Gastrocnemius medialis (tissue), 4 donors: ENCODE results near the gene PLPP1. TPM values are rescaled to one million over a fixed set of nuclear protein-coding genes. Genes with fewer than 3 reads are reported as not detected.

Experiments used
- ATAC-seq, 2 donors: fragments of 150-250 bp; one replicate each; pipeline ENCODE4 v1.9.1; 2016
- DNase-seq, 2 donors: peaks; one replicate each; pipeline ENCODE4 v3.0.0-alpha.2; 2019
- H3K27ac ChIP-seq, 4 donors: fragments of 200-600 bp; sonication (generic); 1 replicate in 1 of 4; 2 replicates in 3 of 4; pipeline ENCODE4 v1.5.1; 2016 to 2018; ENCODE audit warnings: mild to moderate bottlenecking in 2 of 4, moderate library complexity in 1 of 4
- H3K27me3 ChIP-seq, 3 donors: fragments of 200-600 bp; sonication (generic) in 2 of 3; 1 replicate in 1 of 3; 2 replicates in 2 of 3; pipeline versions ENCODE4 v1.5.1 to v1.6.0; 2016 to 2019; ENCODE audit warnings: mild to moderate bottlenecking in 1 of 3, moderate library complexity in 1 of 3
- H3K36me3 ChIP-seq, 2 donors: fragments of 200-600 bp; sonication (generic) in 1 of 2; one replicate each; pipeline ENCODE4 v1.5.1; 2017 to 2018
- H3K4me1 ChIP-seq, 2 donors: fragments of 200-600 bp; sonication (generic) in 1 of 2; one replicate each; pipeline ENCODE4 v1.5.1; 2016 to 2017; ENCODE audit warnings: mild to moderate bottlenecking in 2 of 2
- H3K4me3 ChIP-seq, 4 donors: fragments of 200-600 bp; sonication (generic) in 3 of 4; 1 replicate in 1 of 4; 2 replicates in 3 of 4; pipeline ENCODE4 v1.5.1; 2016 to 2019; ENCODE audit warnings: mild to moderate bottlenecking in 2 of 4
- H3K9me3 ChIP-seq, 3 donors: fragments of 200-600 bp; sonication (generic) in 2 of 3; 1 replicate in 1 of 3; 2 replicates in 2 of 3; pipeline ENCODE4 v1.5.1; 2016 to 2019
- POLR2A ChIP-seq, 2 donors: fragments of 450-650 bp; IDR thresholded peaks; one replicate each; pipeline ENCODE4 v1.6.1; 2017; ENCODE audit warnings: antibody characterized with exemption in 2 of 2, mild to moderate bottlenecking in 2 of 2, moderate library complexity in 2 of 2
- in situ Hi-C, 4 donors: fragments of 200-750 bp; cut with MboI; loops; one replicate each; pipeline versions ENCODE4 v1.15.0 to v1.8.0; 2017; ENCODE audit warnings: low sequenced_read_pairs in 4 of 4
- intact Hi-C: fragments of 100-400 bp; cut with DNase I; formaldehyde crosslinking; loops from one replicate; pipeline ENCODE4 v1.15.1; 2023; ENCODE audit warnings: low total_unique reads
- total RNA-seq, 4 donors: library from RNA; depleted of rRNA; stranded (reverse); fragments of >200 nt; gene quantifications; one replicate each; pipeline versions ENCODE4 v1.1.0 to v1.2.3, GENCODE V29; 2016
- TF ChIP-seq, protein P1 (sequence below), 5 experiments: fragments of 450-650 bp in 3 of 5; fragments of 200-600 bp in 2 of 5; sonication (generic) in 2 of 5; IDR thresholded peaks in 4 of 5; conservative IDR thresholded peaks in 1 of 5; 1 replicate in 4 of 5; 2 replicates in 1 of 5; pipeline ENCODE4 v1.5.1; 2016 to 2019; ENCODE audit warnings: antibody characterized with exemption in 5 of 5, mild to moderate bottlenecking in 3 of 5, moderate library complexity in 3 of 5

Gene PLPP1
- total RNA-seq, 4 donors from 2014 or later = 79.8 to 147 (median 91.5) TPM

DNA sequence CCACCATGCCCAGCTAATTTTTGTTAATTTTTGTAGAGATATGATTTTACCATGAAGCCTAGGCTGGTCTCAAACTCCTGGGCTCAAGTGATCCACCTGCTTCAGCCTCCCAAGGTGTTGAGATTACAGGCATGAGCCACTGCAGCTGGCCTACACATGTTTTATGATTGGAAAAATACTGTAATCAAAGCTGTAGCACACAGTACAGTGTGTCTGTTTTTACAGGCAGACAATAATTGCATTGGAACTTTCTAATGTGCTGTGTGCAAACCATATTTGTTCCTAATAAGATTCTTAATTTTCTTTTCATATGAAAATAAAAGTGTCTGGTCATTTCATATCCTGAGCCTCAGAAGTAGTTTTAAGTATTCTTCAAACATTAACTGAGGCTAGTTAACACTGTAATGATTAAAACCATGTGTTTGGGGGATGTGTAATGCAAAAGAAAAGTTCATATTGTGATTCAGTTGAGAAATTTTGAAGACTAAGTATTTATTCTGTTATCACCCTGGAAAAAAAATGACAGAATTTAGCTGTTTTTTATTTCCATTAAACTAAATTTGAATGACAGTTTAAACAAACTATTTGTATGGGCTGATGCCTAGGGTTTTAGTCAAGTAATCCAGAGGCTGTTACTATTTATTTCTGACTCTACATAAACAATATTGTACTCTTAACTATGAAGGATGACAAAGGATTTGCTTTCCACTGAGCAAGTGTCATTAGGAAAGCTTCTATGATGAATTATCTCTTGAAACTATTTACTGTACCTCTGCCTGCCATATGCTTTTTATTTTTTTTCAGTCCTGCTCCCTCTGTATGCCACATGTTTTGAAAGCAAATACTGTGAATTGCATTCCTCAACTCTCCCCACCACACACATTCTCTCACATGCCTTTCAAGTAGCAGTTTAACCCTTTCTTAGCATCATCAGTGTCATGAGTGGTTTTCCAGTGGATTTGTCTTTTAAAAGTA, 115.5 kb downstream of the PLPP1 start:
- no peak overlapping the region for H3K4me3 ChIP-seq
- ATAC-seq (peak in 1 of 2 donors; percentile 35), DNase-seq (no peak)
- H3K27ac ChIP-seq = peak overlapping the region; percentile 14 to 53 (median 34)
- TF ChIP-seq POLR2A (IDR thresholded peaks at IDR 0.05) = no peak
- TF ChIP-seq, protein P1, sequence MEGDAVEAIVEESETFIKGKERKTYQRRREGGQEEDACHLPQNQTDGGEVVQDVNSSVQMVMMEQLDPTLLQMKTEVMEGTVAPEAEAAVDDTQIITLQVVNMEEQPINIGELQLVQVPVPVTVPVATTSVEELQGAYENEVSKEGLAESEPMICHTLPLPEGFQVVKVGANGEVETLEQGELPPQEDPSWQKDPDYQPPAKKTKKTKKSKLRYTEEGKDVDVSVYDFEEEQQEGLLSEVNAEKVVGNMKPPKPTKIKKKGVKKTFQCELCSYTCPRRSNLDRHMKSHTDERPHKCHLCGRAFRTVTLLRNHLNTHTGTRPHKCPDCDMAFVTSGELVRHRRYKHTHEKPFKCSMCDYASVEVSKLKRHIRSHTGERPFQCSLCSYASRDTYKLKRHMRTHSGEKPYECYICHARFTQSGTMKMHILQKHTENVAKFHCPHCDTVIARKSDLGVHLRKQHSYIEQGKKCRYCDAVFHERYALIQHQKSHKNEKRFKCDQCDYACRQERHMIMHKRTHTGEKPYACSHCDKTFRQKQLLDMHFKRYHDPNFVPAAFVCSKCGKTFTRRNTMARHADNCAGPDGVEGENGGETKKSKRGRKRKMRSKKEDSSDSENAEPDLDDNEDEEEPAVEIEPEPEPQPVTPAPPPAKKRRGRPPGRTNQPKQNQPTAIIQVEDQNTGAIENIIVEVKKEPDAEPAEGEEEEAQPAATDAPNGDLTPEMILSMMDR (IDR thresholded peaks at IDR 0.05 in 4 of 5, conservative IDR thresholded peaks at IDR 0.05 in 1 of 5) = no peak
- no peaks in the 10 kb centered on the region for H3K27me3 ChIP-seq
- in situ Hi-C loops (no loop called here), intact Hi-C loops (no loop called here)
- H3K4me1 ChIP-seq = peaks cover 33 to 50% of the 10 kb centered on the region in 2 donors
- H3K9me3 ChIP-seq = no peaks in the 10 kb centered on the region
- H3K36me3 ChIP-seq = peaks cover 0 to 20% of the 10 kb centered on the region in 2 donors

DNA sequence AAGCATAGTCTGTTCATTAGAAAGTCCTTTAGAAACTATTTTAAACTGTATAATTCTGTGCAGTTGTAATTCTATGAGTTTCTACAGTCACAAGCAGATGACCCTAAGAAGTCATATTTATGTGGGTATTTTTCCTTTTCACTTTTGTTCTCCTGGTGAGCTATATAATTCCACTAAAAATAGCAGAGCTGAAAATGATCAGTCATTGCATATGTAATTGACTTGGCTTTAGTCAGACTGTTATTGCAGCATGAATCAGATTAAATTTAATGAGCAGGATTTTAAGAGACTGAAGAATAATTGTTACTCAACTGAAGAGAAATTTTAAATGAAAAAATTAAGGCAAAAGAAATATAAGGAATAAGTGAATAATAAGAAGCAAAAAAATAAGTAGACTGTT, 118.5 kb downstream of the PLPP1 start:
- intact Hi-C loops = no loop called here
- peaks cover 0 to 10% of the 10 kb centered on the region in 2 donors for H3K36me3 ChIP-seq
- no peaks in the 10 kb centered on the region for H3K9me3 ChIP-seq
- peaks cover 33 to 39% of the 10 kb centered on the region in 2 donors for H3K4me1 ChIP-seq
- no peaks in the 10 kb centered on the region for H3K27me3 ChIP-seq
- TF ChIP-seq POLR2A (IDR thresholded peaks at IDR 0.05) = no peak
- TF ChIP-seq, protein P1 (IDR thresholded peaks at IDR 0.05 in 4 of 5, conservative IDR thresholded peaks at IDR 0.05 in 1 of 5) = no peak
- H3K27ac ChIP-seq = peak overlapping the region in 2 of 4 donors; percentile 6 to 11
- no peak overlapping the region for H3K4me3 ChIP-seq
- in situ Hi-C loops = no loop called here
- no peak for ATAC-seq
- no peak for DNase-seq

DNA sequence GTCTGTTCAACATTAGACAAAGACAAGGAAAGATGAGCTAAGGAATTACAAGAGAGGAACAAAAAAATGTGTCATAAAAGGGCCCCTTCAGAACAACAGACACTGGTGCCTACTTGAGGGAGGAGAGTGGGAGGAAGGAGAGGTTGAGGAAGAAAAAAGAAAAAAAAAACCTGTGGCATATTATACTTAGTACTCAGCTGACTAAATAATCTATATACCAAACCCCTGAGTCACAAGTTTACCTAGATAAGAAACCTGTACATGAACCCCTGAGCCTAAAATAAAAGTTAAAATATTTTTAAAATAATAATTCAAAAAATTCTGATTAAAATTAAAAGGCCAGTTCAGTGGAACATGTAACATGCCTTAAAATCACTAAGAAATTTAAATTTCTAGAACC, 119.7 kb downstream of the PLPP1 start:
- H3K9me3 ChIP-seq = no peaks in the 10 kb centered on the region
- ATAC-seq (no peak), DNase-seq (no peak)
- intact Hi-C loops (no loop called here), in situ Hi-C loops (no loop called here)
- H3K27ac ChIP-seq = peak overlapping the region in 1 of 4 donors; percentile 3
- no peak overlapping the region for H3K4me3 ChIP-seq
- TF ChIP-seq, protein P1 (IDR thresholded peaks at IDR 0.05 in 4 of 5, conservative IDR thresholded peaks at IDR 0.05 in 1 of 5) = no peak
- no peak for TF ChIP-seq POLR2A (IDR thresholded peaks at IDR 0.05)
- peaks cover 0 to 23% of the 10 kb centered on the region in 2 donors for H3K36me3 ChIP-seq
- H3K27me3 ChIP-seq = no peaks in the 10 kb centered on the region
- peaks cover 27 to 29% of the 10 kb centered on the region in 2 donors for H3K4me1 ChIP-seq

DNA sequence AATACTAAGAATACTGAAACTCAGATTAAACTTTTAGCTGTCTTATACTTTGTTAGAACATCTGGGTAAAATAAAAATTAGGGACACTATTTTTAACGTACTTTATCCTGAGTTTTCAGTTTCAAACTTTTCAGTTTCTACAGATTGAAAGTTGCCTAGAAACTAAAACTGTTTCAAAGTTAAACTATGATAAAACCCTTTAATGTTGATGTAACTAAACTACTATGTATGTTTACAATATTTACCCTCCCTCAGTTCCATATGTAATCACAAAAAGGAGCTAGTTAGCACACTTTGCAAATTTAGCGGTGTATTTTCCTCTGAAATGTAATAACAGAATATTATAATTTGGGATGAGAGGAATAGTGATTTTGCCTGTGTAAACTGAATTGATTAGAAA, 121.1 kb downstream of the PLPP1 start:
- Histone ChIP-seq H3K4me1 (peaks cover 13 to 15% of the 10 kb centered on the region in 2 donors), H3K27me3 (no peaks in the 10 kb centered on the region), H3K36me3 (peaks cover 0 to 25% of the 10 kb centered on the region in 2 donors), H3K9me3 (no peaks in the 10 kb centered on the region), H3K4me3 (no peak overlapping the region), H3K27ac (no peak overlapping the region)
- in situ Hi-C loops = loop anchor here in 2 of 4 donors (5.0 kb wide), 2 partner anchors 274 to 279 kb away; no protein-coding TSS in a partner anchor
- ATAC-seq = no peak
- DNase-seq = no peak
- intact Hi-C loops = no loop called here
- TF ChIP-seq, protein P1 (IDR thresholded peaks at IDR 0.05 in 4 of 5, conservative IDR thresholded peaks at IDR 0.05 in 1 of 5) = no peak
- no peak for TF ChIP-seq POLR2A (IDR thresholded peaks at IDR 0.05)
